GM12878 (cell line): ENCODE results near the gene MYT1. TPM values are rescaled to one million over a fixed set of nuclear protein-coding genes. Genes with fewer than 3 reads are reported as not detected.

Experiments
- ATAC-seq: fragments of 200-7000 bp; cut with Tn5 transposase; 3 replicates; pipeline ENCODE4 v1.9.1; 2020; ENCODE audit warnings: mild to moderate bottlenecking, moderate library complexity
- BruUV-seq: library from RNA; stranded (reverse); fragments of 400-500 nt; replicated peaks from 2 replicates; lab custom pipeline; 2021; lab: Mats Ljungman, UMichigan
- CTCF ChIA-PET: fragments of 300-600 bp; sonication (Branson Sonifier 250); formaldehyde crosslinking; extraction: SDS; loops from one replicate; lab custom pipeline; 2021; ENCODE audit warnings: inconsistent platforms; lab: Yijun Ruan, JAX
- POLR2A ChIA-PET: fragments of 350-600 bp; formaldehyde crosslinking; extraction: SDS; loops from one replicate; lab custom pipeline; 2021; ENCODE audit warnings: inconsistent platforms; lab: Charles Lee
- RAD21 ChIA-PET: fragments of 300-600 bp; sonication (Branson Sonifier 250); formaldehyde crosslinking; loops from one replicate; lab custom pipeline; 2023; ENCODE audit warnings: antibody characterized with exemption; ENCODE audit not compliant: unreplicated experiment; lab: Charles Lee
- SMC1A ChIA-PET: fragments of 300-600 bp; sonication (Branson Sonifier 250); formaldehyde crosslinking; loops from one replicate; lab custom pipeline; 2023; ENCODE audit not compliant: unreplicated experiment, uncharacterized antibody; lab: Charles Lee
- DNase-seq: peaks from one replicate; pipeline ENCODE4 v3.0.0-alpha.2; 2011; ENCODE audit warnings: low read depth, low spot score
- FAIRE-seq: peaks from 3 replicates; lab custom pipeline; 2011; peaks lifted over from hg19 to GRCh38; lab: Jason Lieb, UNC
- H2AFZ ChIP-seq: 2 replicates; pipeline ENCODE4 v1.6.0; 2011; ENCODE audit warnings: low read depth, low read length, control low read depth; ENCODE audit not compliant: control insufficient read depth
- H3K27ac ChIP-seq: 2 replicates; pipeline ENCODE4 v1.5.1; 2011; ENCODE audit warnings: control low read depth; ENCODE audit not compliant: control insufficient read depth, insufficient read depth
- H3K27me3 ChIP-seq, 2 experiments: replicated peaks in 1 of 2; 2 replicates each; pipeline versions ENCODE4 v1.6.0 to v1.6.1; 2011; ENCODE audit warnings: low read length in 1 of 2; ENCODE audit not compliant: control insufficient read depth in 2 of 2, insufficient read depth in 2 of 2
- H3K36me3 ChIP-seq, 2 experiments: 2 replicates each; pipeline ENCODE4 v1.5.1; 2011; ENCODE audit warnings: low read length in 1 of 2; ENCODE audit not compliant: control insufficient read depth in 2 of 2, insufficient read depth in 2 of 2
- H3K4me1 ChIP-seq: 2 replicates; pipeline ENCODE4 v1.6.1; 2011; ENCODE audit warnings: mild to moderate bottlenecking, low read length, moderate library complexity, mixed read lengths; ENCODE audit not compliant: control insufficient read depth, insufficient read depth
- H3K4me2 ChIP-seq: 2 replicates; pipeline ENCODE4 v1.6.0; 2011; ENCODE audit warnings: control low read depth; ENCODE audit not compliant: control insufficient read depth, insufficient read depth
- H3K4me3 ChIP-seq: fragments of 200-600 bp; sonication (generic); 2 replicates; pipeline ENCODE4 v1.5.1; 2016
- H3K79me2 ChIP-seq: 2 replicates; pipeline ENCODE4 v1.6.0; 2011; ENCODE audit warnings: low read length; ENCODE audit not compliant: control insufficient read depth, insufficient read depth
- H3K9ac ChIP-seq: 2 replicates; pipeline ENCODE4 v1.8.0; 2011; ENCODE audit warnings: low read length, control low read depth, mixed read lengths; ENCODE audit not compliant: control insufficient read depth, insufficient read depth
- H3K9me3 ChIP-seq: replicated peaks from 3 replicates; pipeline ENCODE4 v1.5.1; 2011; ENCODE audit warnings: mild to moderate bottlenecking, low read length; ENCODE audit not compliant: control insufficient read depth, insufficient read depth
- H4K20me1 ChIP-seq: 2 replicates; pipeline ENCODE4 v1.6.0; 2011; ENCODE audit not compliant: control insufficient read depth, insufficient read depth
- CBFB ChIP-seq: IDR thresholded peaks from 2 replicates; pipeline ENCODE4 v1.6.1; 2016; ENCODE audit warnings: antibody characterized with exemption, low read depth
- CHD1 ChIP-seq: IDR thresholded peaks from 2 replicates; pipeline ENCODE4 v1.6.1; 2012; ENCODE audit warnings: low read depth, low read length, improper control_type of control experiment
- CHD2 ChIP-seq: IDR thresholded peaks from 2 replicates; pipeline ENCODE4 v1.6.1; 2011; ENCODE audit warnings: low read depth, low read length, improper control_type of control experiment, borderline replicate concordance
- ESRRA ChIP-seq: IDR thresholded peaks from 2 replicates; pipeline ENCODE4 v1.6.1; 2012; ENCODE audit warnings: mild to moderate bottlenecking, low read length, improper control_type of control experiment
- GATAD2B ChIP-seq: fragments of 450-650 bp; conservative IDR thresholded peaks from 2 replicates; pipeline ENCODE4 v1.6.1; 2017; ENCODE audit warnings: low read depth, mild to moderate bottlenecking, moderate library complexity
- HDAC6 ChIP-seq: fragments of 200-600 bp; sonication (generic); IDR thresholded peaks from one replicate; pipeline ENCODE4 v1.8.0; 2017; ENCODE audit warnings: antibody characterized with exemption; ENCODE audit not compliant: unreplicated experiment
- IRF4 ChIP-seq: IDR thresholded peaks from 2 replicates; pipeline ENCODE4 v1.6.1; 2011; ENCODE audit warnings: low read depth, low read length
- JUND ChIP-seq: IDR thresholded peaks from 2 replicates; pipeline ENCODE4 v1.6.1; 2012; ENCODE audit warnings: low read depth, mild to moderate bottlenecking, low read length, improper control_type of control experiment, moderate library complexity
- KLF5 ChIP-seq: fragments of 450-650 bp; IDR thresholded peaks from 2 replicates; pipeline ENCODE4 v1.6.1; 2014; ENCODE audit warnings: mild to moderate bottlenecking; ENCODE audit not compliant: partially characterized antibody
- MLLT1 ChIP-seq: fragments of 450-650 bp; IDR thresholded peaks from 2 replicates; pipeline ENCODE4 v1.6.1; 2016; ENCODE audit warnings: mild to moderate bottlenecking
- MYB ChIP-seq: fragments of 150-350 bp; IDR thresholded peaks from 2 replicates; pipeline ENCODE4 v1.6.1; 2014; ENCODE audit warnings: mild to moderate bottlenecking, low read depth, low read length, borderline replicate concordance
- NR2C2 ChIP-seq: IDR thresholded peaks from 2 replicates; pipeline ENCODE4 v1.6.1; 2011; ENCODE audit warnings: borderline replicate concordance, low read depth; ENCODE audit not compliant: control insufficient read depth, insufficient read length
- POU2F2 ChIP-seq: IDR thresholded peaks from 3 replicates; pipeline ENCODE4 v1.6.1; 2011; ENCODE audit warnings: low read depth, mild to moderate bottlenecking, low read length, borderline replicate concordance
- RCOR1 ChIP-seq: conservative IDR thresholded peaks from 2 replicates; pipeline ENCODE4 v1.6.1; 2012; ENCODE audit warnings: low read depth, low read length, improper control_type of control experiment
- RUNX3 ChIP-seq: IDR thresholded peaks from 2 replicates; pipeline ENCODE4 v1.6.1; 2012; ENCODE audit warnings: low read length, inconsistent platforms
- USF1 ChIP-seq: IDR thresholded peaks from 2 replicates; pipeline ENCODE4 v1.6.1; 2011; ENCODE audit warnings: borderline replicate concordance, low read depth, mild to moderate bottlenecking, moderate library complexity, mixed read lengths, low read length; ENCODE audit not compliant: insufficient read depth; ENCODE audit errors: extremely low read length
- WGBS: methylation state at CpG from one replicate; pipeline ENCODE4 v1.1.6; 2016; ENCODE audit warnings: low lambda C conversion rate; ENCODE audit not compliant: insufficient replicate concordance, insufficient coverage; ENCODE audit errors: missing lambda C conversion rate; 5-methylcytosine and 5-hydroxymethylcytosine counted together
- in situ Hi-C: fragments of 300-500 bp; cut with MboI; formaldehyde crosslinking; loops from 9 replicates; pipeline ENCODE4 v1.14.3; 2018; ENCODE audit warnings: mixed read lengths
- intact Hi-C: fragments of 100-400 bp; cut with micrococcal nuclease; formaldehyde crosslinking; loops from one replicate; pipeline ENCODE4 v1.14.2; 2022; ENCODE audit not compliant: unreplicated experiment
- polyA plus RNA-seq, 11 experiments: library from polyadenylated mRNA; depleted of rRNA in 4 of 11; unstranded in 6 of 11; stranded (reverse) in 5 of 11; fragments of >200 nt; fragmentation: Nextera tagmentation in 4 of 11; fragmentation: Illumina TruSeq in 1 of 11; extraction: Ambion mirVana in 4 of 11; extraction: Trizol in 1 of 11; gene quantifications; 1 replicate in 1 of 11; 2 replicates in 10 of 11; pipeline versions ENCODE4 v1.2.1 to v1.2.3, GENCODE V29; 2011 to 2016; ENCODE audit warnings: inconsistent platforms in 2 of 11, missing spikeins in 2 of 11, low read depth in 1 of 11
- total RNA-seq, 4 experiments: library from RNA; depleted of rRNA in 3 of 4; stranded (reverse); fragments of >200 nt in 3 of 4; fragmentation: Illumina TruSeq in 1 of 4; extraction: Trizol in 1 of 4; gene quantifications; 2 replicates each; pipeline versions ENCODE4 v1.2.1 to v1.2.3, GENCODE V29; 2013 to 2021
- TF ChIP-seq, protein P1 (sequence below): fragments of 450-650 bp; IDR thresholded peaks from 2 replicates; pipeline ENCODE4 v1.6.1; 2014; ENCODE audit warnings: mild to moderate bottlenecking

Gene MYT1
- total and polyA plus RNA-seq, 10 of the 15 experiments (the other 5 are each of a cell fraction or from before 2014, with no cell fraction given): 0.01 to 0.10 TPM; not detected in 8

- DNase-seq (no peak), ATAC-seq (no peak), FAIRE-seq (no peak)
- no peaks in the 10 kb centered on the region for H3K4me1 ChIP-seq
- no peaks in the 10 kb centered on the region for H3K36me3 ChIP-seq
- RAD21 ChIA-PET: no interaction called here
- H3K4me2 ChIP-seq: no peak overlapping the region
- TF ChIP-seq USF1: no peak
- TF ChIP-seq GATAD2B: no peak
- TF ChIP-seq MYB: no peak
- no peak for TF ChIP-seq JUND
- no peak for TF ChIP-seq MLLT1
- TF ChIP-seq RUNX3: no peak
- no peak for TF ChIP-seq CHD2
- TF ChIP-seq NR2C2: no peak
- TF ChIP-seq IRF4: no peak
- no peak for TF ChIP-seq ESRRA
- TF ChIP-seq, protein P1, sequence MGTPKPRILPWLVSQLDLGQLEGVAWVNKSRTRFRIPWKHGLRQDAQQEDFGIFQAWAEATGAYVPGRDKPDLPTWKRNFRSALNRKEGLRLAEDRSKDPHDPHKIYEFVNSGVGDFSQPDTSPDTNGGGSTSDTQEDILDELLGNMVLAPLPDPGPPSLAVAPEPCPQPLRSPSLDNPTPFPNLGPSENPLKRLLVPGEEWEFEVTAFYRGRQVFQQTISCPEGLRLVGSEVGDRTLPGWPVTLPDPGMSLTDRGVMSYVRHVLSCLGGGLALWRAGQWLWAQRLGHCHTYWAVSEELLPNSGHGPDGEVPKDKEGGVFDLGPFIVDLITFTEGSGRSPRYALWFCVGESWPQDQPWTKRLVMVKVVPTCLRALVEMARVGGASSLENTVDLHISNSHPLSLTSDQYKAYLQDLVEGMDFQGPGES: no peak
- TF ChIP-seq HDAC6: no peak
- no peak for TF ChIP-seq POU2F2
- TF ChIP-seq RCOR1: no peak
- no peak for TF ChIP-seq KLF5
- TF ChIP-seq CHD1: no peak
- TF ChIP-seq CBFB: no peak
- no peak overlapping the region for H2AFZ ChIP-seq
- no peak overlapping the region for H3K9ac ChIP-seq
- SMC1A ChIA-PET: no interaction called here
- BruUV-seq: no TSS peak
- H3K4me3 ChIP-seq: no peak overlapping the region
- H3K9me3 ChIP-seq: no peaks in the 10 kb centered on the region
- POLR2A ChIA-PET: no interaction called here
- intact Hi-C loops (no loop called here), in situ Hi-C loops (no loop called here)
- no peaks in the 10 kb centered on the region for H3K79me2 ChIP-seq
- no peaks in the 10 kb centered on the region for H4K20me1 ChIP-seq
- peaks cover 2 to 4% of the 10 kb centered on the region in 2 experiments; a peak in 3 of 4 replicates for H3K27me3 ChIP-seq
- WGBS: 44% methylated on average over 10 of the region's 10 CpGs
- CTCF ChIA-PET: no interaction called here
- H3K27ac ChIP-seq: no peak overlapping the region
These were observed 49.9 kb downstream of the MYT1 start for GRCh38 chr20:64214113-64214512.
